Skeletal muscle cell (primary cell): ENCODE measurements around the gene RTN3.
A peak's percentile ranks its signal among the peaks of the same experiment; 100 is the strongest.
"Not testable (repeated sequence)": the region's sequence is repeated elsewhere in the genome, so short reads cannot be mapped to it uniquely, and the experiment has no call there.

Experiments used
- DNase-seq: peaks from one replicate; pipeline ENCODE4 v3.0.0-alpha.2; 2010; ENCODE audit warnings: low read depth
- H3K4me3 ChIP-seq: 2 replicates; pipeline ENCODE4 v1.5.1; 2011; ENCODE audit warnings: low read depth, mild to moderate bottlenecking, control low read depth, low read length, moderate library complexity

Gene RTN3

DNA sequence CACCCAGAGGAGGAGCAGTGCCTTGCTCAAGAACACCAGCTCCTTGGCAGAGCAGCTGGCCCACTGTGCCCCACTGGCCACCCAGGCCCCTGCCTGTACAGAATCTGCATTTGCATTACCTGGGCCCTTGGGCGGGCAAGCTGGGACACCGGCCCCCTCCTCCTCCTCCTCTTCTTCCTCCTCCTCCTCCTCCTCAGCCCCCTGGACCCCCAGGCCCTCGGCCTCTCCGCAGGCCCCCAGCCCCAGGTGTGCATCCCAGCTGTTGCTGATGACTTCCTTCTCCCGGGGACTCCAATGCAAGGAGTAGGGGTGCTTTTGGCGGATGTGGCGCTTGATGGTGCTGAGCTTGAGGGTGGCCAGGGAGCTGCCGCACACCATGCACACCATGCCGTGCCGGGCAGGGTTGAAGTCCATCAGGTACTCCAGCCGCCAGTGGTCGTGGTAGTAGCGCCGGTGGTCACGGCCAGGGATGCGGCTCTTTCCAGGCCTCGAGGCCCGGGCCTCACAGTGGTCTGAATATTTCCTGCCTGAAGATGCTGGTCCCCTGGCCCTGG is 84.5 kb downstream of the RTN3 start:
- DNase-seq, result no peak
- no peak overlapping the region for H3K4me3 ChIP-seq

DNA sequence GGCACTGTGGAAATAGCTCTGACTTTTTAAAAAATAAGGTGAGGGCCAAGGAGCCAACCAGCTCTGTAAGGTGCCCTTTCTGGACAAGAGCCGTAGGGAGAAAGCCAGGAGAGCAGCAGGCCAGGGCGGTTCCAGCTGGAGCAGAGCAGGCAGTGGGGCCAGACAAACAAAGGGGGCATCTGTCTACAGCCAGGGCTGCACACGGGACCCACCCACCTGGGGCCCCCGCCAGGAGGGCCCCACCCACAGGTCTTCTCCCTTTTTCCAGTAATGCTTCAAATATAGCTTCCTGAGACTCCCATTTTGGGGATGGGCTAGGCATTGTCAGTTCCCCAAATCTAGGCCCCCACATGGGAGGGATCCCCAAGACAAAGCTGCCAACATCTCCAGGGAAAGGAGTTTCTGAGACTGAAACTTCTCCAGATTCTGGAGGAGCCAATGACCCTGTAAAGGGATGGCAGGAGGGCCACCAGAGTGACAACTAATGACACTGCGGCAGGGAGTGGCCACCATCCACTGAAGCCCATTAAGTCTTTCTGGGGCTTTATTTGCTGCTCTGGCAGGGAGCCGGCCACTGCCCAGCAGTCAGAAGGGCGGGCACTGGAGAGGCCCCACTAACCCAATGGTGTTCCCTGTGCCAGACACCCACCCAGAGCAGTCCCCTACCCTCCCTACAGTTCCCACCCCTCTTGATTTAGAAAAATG is 85.4 kb downstream of the RTN3 start:
- peak overlapping the region; percentile 88 for H3K4me3 ChIP-seq
- no peak for DNase-seq

DNA sequence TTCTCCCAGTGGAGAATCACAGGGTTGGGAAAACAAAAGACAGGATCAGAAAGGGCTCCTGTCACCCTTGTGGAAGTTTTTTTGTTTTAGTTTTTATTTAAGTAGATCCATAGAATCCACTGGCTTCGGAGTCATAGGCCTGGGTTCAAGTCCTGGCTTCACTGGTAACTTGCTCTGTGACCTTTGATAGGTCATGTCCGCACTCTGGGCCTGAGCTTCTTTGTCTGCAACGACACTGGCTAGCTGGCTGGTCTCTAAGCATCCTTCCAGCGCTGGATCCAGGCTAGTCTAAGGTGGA is 85.9 kb downstream of the RTN3 start:
- DNase-seq, result no peak
- peak overlapping the region; percentile 88 for H3K4me3 ChIP-seq

DNA sequence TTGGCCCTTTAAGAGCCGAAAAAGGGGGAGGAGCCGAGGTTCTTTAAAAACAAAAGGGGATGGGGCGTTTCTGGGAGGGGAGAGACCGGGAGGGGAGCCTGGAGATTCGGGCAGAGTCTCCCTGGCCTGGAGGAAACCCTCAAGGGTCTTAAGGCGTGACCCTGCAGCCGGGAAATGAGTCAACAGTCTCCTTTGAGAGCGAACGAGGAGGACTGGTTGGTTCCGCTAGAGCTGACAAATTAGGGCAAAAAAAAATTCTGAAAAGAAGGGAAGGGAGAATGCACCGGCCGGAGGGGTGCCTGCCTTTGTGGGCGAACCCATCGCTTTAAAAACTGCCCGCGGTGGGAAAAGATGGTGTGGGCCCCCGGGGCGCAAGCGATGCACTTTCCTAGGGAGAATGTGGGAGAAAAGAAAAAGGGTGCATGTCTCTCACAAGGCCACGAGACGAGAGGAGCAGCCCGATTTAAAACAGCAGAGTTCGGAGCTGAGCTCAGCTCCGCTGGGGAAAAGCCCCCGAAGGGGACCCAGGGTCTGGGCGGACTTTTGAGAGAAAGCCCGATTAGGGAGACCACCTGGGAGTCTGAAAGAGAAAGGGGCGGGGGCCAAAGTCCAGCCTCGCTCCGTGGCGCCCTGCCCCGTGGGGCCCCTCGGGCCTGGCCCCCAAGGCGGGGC is 86.4 kb downstream of the RTN3 start:
- DNase-seq, result peak; percentile 52
- peak overlapping the region; percentile 88 for H3K4me3 ChIP-seq

DNA sequence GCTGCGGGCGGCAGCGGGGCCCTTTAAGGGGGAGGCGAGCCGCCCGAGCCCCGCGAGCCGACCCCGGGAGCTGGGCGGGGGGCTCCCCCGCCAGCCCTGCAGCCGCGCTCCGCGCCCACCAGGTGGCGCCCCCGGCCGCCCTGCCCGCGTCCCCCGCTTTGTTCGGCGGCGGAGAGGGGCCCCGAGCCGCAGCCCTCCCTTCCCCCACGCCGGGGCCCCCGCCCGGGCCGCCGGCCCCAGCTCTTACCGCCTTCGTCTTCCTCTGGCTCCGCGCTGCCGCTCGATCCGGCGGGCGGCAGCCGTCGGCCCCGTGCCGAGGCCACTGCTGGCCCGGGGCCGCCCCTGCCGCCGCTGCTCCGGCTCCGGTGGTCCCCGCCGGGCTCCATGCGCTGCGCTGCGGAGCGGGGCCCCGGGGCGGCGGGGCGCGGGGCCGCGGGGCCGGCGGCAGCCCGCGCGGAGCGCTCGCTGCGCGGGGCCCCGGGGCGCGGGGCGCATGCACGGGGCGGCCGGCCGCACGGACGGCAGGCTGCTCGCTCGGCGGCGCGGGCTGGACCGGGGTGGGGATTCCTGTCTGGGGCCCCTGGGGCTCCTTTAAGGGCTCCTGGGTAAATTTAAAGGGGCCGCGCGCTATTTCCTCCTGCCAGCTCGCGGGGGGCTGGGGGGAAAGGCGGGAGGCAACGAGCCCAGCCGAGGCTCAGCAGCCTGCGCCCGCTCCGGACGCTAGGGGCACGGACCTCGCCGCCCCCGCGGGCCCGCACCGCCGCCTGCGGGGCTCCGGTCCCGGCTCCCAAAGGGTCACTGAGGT is 87.1 kb downstream of the RTN3 start, which contains the start of gene ZFTA:
Gene ZFTA, minus strand, starts transcription at position 539 of the 805 bp plus-strand sequence. Its CDS starts 153 bp downstream, at position 386.
- DNase-seq, result no peak
- H3K4me3 ChIP-seq, result peak within 1 kb of the TSS; percentile 88

DNA sequence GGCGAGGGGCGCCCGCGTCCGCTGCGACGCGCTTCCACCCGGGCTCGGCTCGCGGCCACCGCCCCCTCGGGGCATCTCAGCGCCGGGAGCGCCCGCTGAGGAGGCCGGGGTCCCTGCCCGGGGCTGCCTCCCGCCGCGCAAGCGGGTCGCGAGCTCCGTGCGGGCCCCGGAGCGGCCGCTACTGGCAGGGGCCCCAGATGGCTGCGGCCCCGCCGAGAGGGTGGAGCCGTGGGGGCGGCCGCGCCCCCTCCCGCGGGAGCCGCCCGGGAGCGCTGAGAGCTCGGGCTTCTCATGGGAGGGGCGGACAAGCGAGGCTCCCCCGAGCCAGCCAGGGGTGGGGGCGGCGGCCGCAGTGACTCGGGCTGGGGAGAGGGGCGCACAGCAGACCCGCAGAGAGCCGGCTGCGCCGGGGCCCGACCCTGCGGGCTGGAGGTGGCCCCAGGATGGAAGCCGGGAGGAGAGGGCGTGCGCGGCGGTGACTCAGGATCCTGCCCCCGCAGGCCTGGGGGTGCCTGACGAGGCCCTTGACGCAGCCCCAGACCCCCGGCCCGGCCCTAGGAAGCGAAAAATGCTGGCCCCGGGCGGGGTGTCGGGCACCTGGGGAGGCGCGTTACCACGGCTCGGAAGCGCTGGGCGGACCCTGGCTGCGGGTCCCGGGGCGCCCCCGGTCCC is 87.9 kb downstream of the RTN3 start:
- DNase-seq, result no peak
- H3K4me3 ChIP-seq, result peak overlapping the region; percentile 88

DNA sequence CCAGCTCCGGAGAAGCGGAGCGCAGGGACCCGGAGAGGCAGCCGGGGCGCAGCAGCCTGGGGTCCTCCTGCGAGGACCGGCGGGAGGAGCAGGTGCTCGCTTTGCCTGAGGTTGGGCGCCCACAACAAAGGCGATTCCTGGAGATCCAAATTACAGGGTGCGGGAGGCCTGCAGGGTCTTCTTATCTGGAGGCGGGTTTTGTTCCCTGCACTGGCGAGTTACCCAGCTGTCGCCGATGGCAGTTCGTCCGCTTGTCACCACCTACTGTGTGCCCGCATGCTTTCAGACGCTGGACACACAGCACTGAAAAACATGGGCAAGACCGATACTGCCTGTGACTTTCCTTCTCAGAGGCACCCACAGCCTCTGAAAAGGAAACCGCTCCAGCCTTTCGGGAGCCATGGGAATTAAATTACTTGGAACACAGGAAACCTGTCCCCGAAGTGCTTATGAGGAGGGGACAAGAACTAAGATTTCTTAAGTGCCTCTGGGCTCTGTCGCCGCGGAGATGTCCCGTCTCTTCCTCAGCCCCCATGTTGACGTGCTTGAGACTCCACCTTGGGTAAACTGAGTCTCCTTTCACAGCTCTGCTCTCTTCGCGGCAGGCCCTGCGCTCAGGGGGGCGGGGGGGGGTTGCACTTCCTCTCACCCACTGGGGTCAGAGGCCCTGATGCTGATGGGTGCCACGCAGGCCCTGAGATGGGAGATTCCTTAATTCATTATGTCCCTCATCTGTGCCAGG is 88.6 kb downstream of the RTN3 start:
- peak overlapping the region; percentile 88 for H3K4me3 ChIP-seq
- no peak for DNase-seq

DNA sequence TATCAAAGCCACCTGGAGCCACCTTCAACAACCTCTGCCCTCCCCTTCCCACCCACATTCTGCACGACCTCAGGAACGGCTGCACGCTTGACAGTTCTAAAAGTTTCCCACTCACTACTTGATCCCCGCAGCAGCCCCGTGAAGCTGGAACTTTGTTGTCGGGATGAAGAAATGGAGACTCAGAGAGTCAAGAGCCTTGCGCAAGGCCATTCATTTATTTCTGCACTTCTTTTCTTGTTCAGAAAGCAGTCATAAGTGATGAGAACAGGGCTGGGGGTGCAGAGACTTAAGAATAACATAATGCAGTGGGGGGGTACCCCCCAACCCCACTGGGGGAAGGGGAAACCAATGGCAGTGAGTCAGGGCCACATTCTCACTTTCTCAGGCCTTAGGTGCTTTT is 89.5 kb downstream of the RTN3 start:
- no peak for DNase-seq
- no peak overlapping the region for H3K4me3 ChIP-seq

DNA sequence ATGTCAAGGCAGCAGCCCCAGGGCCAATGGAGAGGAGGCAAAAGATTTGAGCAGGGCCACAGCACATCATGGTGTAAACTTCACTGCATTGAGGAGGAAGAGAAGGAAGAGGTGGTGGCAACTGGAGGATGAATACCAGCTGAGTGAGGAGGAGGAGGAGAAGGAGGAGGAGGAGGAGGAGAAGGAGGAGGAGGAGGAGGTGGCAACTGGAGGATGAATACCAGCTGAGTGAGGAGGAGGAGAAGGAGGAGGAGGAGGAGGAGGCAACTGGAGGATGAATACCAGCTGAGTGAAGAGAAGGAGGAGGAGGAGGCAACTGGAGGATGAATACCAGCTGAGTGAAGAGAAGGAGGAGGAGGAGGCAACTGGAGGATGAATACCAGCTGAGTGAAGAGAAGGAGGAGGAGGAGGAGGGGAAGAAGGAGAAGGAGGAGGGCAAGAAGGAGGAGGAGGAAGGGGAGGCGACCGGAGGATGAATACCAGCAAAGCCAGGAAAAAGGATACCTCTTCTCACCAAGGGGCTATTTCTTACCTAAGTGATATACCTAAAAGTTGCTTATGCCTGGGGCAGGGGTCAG is 90.5 kb downstream of the RTN3 start:
- DNase-seq, H3K4me3 ChIP-seq: not testable (repeated sequence)

DNA sequence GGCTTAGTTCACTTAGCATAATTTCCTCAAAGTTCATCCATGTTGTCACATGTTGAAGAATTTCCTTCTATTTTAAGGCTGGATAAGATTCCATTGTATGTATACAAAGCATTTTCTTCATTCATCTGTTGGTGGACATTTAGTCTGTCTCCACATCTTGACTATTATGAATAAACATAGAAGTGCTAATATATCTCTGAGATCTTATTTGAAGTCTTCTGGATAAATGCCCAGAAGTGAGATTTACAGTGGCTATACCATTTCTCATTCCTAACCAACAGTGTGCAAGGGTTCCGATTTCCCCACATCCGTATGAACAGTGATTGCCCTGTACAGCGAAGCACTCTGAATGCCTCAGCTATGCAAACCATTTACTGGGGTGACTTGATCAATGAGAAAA is 93.9 kb downstream of the RTN3 start:
- no peak overlapping the region for H3K4me3 ChIP-seq
- no peak for DNase-seq

DNA sequence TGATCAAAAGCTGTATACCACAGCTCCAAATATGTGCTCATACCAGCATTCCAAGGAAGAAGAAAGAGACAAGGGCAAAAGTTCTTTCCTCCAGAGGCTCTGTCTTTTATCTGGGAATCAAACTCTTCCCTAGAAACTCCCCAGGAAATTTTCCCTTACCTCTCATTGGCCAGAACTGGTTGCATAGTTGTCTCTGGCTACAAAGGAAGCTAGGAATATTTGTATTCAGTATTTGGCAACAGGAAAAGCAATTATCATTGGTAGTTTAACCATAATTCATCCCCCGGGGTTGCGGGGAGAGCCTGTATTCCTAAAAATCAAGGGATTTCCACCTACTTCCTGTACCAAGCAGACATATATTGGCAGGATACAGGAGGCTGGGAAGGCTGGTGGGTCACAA is 97.7 kb downstream of the RTN3 start:
- H3K4me3 ChIP-seq, result no peak overlapping the region
- DNase-seq, result no peak

DNA sequence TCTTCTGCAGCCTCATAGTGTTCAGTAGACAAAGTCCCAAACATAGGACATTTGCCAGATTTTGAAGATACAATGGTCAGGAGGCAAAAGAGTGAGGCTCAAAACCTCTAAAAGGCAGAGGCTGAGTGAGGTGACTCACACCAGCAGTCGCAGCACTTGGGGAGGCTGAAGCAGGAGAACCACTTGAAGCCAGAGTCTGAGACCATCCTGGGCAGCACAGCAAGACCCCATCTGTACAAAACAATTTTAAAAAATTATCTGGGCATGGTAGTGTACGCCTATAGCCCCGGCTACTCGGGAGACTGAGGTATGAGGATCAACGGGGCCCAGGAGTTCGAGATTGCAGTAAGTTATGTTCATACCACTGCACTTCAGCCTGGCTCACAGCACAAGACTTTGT is 101.4 kb downstream of the RTN3 start:
- H3K4me3 ChIP-seq, result no peak overlapping the region
- DNase-seq, result no peak

DNA sequence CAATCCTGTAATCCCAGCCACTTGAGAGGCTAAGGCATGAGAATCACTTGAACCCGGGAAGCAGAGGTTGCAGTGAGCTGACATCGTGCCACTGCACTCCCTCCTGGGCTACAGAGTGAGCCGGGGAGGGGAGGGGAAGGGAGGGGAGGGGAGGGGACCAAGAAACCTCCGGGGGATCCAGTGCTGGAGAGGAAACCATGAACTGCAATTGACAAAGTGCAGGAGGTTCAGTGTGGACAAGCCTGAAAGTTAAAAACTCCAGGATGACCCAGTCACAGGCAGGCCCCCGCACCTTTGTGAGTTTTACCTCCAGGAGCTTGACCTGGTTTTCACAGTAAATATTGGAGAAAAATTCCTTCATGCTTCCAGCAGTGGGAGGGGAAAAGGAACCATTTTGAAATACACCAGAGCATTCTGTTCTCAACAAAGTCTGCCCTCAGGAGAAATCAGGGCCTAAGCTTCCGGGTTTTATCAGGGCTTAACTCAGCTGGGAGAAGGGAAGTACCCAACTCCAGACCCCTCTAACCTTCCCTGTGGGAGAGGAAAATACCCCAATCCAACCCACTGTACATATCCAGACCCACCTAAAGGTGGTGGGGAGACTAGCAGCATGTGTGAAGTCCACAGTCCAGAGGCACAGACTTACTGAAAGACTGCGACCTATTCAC is 102.8 kb downstream of the RTN3 start:
- H3K4me3 ChIP-seq, result no peak overlapping the region
- DNase-seq, result no peak

DNA sequence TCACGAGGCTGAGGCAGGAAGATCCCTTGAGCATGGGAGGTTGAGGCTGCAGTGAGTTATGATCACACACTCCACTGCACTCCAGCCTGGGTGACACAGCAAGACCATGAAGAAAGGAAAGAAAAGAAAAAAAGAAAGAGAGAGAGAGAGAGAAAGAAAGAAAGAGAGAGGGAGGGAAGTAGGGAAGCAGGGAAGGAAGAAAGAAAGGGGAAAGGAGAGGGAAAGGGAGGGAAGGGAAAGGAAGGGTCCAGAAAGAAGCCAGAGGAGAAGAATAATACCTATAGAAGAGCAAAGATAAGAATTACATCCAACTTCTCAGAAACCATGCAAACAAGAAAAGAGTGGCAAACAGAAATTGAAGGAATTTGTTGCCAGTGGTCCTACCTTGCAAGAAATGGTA is 104.5 kb downstream of the RTN3 start:
- DNase-seq, result no peak
- no peak overlapping the region for H3K4me3 ChIP-seq

DNA sequence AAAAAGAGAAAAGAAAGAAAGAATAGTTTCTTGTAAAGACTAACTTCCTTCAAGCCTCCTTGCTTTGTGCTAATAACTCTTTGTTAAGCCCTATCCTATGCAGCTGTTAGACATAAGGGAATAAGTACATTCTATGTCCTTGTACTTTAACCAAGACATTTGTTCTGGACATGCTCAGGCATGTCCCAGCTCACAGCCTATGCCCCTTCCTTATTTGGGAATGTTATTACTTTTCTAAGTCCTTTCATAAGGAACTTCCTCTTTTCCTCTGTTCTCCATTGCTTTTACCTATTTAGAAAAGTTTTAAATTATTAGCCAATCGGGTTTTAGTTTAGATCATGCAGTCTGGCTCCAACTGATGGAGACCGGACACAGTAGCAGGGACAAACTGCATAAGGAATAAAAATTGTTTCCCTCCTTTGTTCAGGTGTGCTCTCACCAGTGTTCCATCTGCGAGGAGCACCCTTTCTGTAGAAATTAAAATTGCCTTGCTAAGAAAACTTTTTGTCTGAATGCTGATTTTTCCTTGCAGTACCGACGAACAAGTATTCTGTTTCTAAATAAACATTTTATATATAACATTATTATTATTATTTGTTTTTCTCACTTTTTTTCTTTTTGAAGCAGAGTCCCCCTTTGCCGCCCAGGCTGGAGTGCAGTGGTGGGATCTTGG is 110.3 kb downstream of the RTN3 start:
- no peak overlapping the region for H3K4me3 ChIP-seq
- DNase-seq, result no peak

DNA sequence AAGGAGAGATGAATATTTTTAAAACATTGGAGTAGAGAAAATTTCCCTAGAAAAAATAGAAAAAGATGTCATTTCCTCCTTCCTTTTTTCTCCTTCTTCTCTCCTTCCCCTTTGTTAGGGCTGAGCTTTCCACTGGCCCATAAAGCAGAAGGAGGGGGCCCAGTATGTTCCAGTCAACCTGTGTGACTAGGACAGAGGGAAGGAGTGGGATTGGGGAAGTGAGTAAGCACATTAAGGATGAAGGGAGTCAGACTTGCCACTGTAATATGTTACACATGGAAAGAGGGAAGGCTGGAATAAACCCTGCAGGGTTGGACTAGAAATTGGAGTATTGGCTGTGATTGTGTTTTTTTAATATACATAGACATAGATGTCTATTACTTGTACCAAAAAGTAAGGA is 111.9 kb downstream of the RTN3 start:
- no peak for DNase-seq
- no peak overlapping the region for H3K4me3 ChIP-seq

DNA sequence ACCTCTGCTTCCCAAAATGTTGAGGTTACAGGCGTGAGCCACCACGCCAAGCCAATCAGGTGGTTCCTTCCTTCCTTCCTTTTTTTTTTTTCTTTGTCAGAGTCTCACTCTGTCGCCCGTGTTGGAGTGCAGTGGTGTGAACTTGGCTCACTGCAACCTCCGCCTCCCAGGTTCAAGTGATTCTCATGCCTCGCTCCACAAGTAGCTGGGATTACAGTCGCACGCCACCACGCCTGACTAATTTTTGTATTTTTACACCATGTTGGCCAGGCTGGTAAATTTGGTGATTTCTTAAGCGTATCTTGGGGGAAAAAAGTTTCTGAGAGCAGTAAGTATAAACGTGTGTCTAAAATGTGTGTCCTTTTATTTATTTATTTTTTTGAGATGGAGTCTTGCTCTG is 113.8 kb downstream of the RTN3 start:
- H3K4me3 ChIP-seq, result no peak overlapping the region
- DNase-seq, result no peak

DNA sequence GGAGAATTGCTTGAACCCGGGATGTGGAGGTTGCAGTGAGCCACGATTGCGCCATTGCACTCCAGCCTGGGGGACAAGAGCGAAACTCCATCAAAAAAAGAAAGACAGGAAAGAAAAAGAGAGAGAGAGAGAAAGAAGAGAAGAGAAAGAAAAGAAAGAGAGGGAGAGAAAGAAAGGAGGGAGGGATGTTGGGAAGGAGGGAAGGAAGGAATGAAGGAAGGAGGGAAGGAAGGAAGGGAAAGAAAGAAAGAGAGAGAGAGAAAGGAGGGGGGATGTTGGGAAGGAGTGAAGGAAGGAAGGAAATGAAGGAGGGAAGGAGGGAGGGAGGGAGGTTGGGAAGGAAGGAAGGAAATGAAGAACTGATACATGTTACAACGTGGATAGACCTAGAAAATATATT is 119.6 kb downstream of the RTN3 start:
- no peak for DNase-seq
- no peak overlapping the region for H3K4me3 ChIP-seq
